BJ (cell line): ENCODE data around the gene PPDPF. TPM values are rescaled to one million over a fixed set of nuclear protein-coding genes. Genes with fewer than 3 reads are reported as not detected.
"Not testable (repeated sequence)": the region's sequence is repeated elsewhere in the genome, so short reads cannot be mapped to it uniquely, and the experiment has no call there.

Experiments used
- CTCF ChIA-PET: fragments of 350-600 bp; formaldehyde crosslinking; extraction: SDS; loops from one replicate; lab custom pipeline; 2021; ENCODE audit warnings: antibody characterized with exemption, inconsistent platforms; lab: Yijun Ruan, JAX
- POLR2A ChIA-PET: fragments of 300-600 bp; sonication (Branson Sonifier 250); formaldehyde crosslinking; extraction: SDS; loops from one replicate; lab custom pipeline; 2021; ENCODE audit warnings: antibody characterized with exemption; lab: Charles Lee
- DNase-seq: peaks from one replicate; pipeline ENCODE4 v3.0.0-alpha.2; 2011; ENCODE audit warnings: low read depth
- H3K27me3 ChIP-seq: 2 replicates; pipeline ENCODE4 v1.6.0; 2011; ENCODE audit warnings: low read length; ENCODE audit not compliant: control insufficient read depth, insufficient read depth
- H3K36me3 ChIP-seq: 2 replicates; pipeline ENCODE4 v1.5.1; 2011; ENCODE audit warnings: low read length; ENCODE audit not compliant: control insufficient read depth, insufficient read depth
- H3K4me3 ChIP-seq: 2 replicates; pipeline ENCODE4 v1.5.1; 2011; ENCODE audit warnings: low read depth, mild to moderate bottlenecking, control low read depth, low read length
- CTCF ChIP-seq: IDR thresholded peaks from 2 replicates; pipeline ENCODE4 v1.5.1; 2011; ENCODE audit warnings: low read depth, mild to moderate bottlenecking, control low read depth, inconsistent platforms, low read length, moderate library complexity; ENCODE audit not compliant: insufficient read depth
- polyA plus RNA-seq: library from polyadenylated mRNA; depleted of rRNA; stranded (reverse); fragments of >200 nt; gene quantifications from 2 replicates; pipeline ENCODE4 v1.2.3, GENCODE V29; 2011

PPDPF gene
- polyA plus RNA-seq, 1 experiment = 26.9 TPM

GRCh38 chr20:63477944-63478343 lies 42.6 kb upstream of the PPDPF start:
- Histone ChIP-seq H3K4me3 (no peak overlapping the region), H3K27me3 (peaks cover 29% of the 10 kb centered on the region), H3K36me3 (no peaks in the 10 kb centered on the region)
- ChIA-PET CTCF (interaction anchor here (0.9 kb wide), 1 partner anchor 20 kb away, joined by 3 read pairs; no protein-coding TSS in a partner anchor), POLR2A (no interaction called here)
- no peak for TF ChIP-seq CTCF
- no peak for DNase-seq

GRCh38 chr20:63478346-63479302 lies 41.9 kb upstream of the PPDPF start:
- H3K36me3 ChIP-seq = no peaks in the 10 kb centered on the region
- TF ChIP-seq CTCF = no peak
- no peak for DNase-seq
- peaks cover 24% of the 10 kb centered on the region for H3K27me3 ChIP-seq
- ChIA-PET POLR2A (no interaction called here), CTCF (interaction anchor here (1.1 kb wide), 1 partner anchor 297 kb away, joined by 3 read pairs; no protein-coding TSS in a partner anchor)
- H3K4me3 ChIP-seq = no peak overlapping the region

GRCh38 chr20:63479695-63480419 lies 40.7 kb upstream of the PPDPF start:
- CTCF ChIA-PET, H3K4me3 ChIP-seq, DNase-seq, H3K36me3 ChIP-seq, POLR2A ChIA-PET: not testable (repeated sequence)
- H3K27me3 ChIP-seq = peaks cover 13% of the 10 kb centered on the region

DNA sequence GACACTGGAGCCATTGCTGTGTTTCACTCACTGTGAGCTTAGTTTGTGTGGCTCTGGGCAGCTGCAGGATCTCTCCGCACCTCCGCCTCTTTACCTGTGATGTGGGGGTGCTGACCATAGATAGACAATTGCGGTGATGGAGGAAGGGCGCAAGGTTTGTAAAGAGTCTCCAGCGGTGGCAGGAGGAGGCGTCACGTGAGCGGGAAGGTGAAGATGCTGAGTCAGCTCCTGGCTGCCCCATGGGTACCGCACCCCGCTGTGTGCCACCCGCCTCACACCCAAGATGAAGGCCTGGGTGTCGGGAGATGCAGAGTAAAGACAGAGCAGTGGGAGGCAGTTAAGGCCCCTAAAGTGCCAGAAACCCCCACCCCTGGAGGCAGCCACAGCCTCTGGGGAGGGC lies 39.1 kb upstream of the PPDPF start:
- peaks cover 9% of the 10 kb centered on the region for H3K27me3 ChIP-seq
- CTCF ChIA-PET = interaction anchor here (1.2 kb wide), 1 partner anchor 15 kb away, joined by 4 read pairs; no protein-coding TSS in a partner anchor
- TF ChIP-seq CTCF = no peak
- H3K4me3 ChIP-seq = no peak overlapping the region
- no peak for DNase-seq
- H3K36me3 ChIP-seq = no peaks in the 10 kb centered on the region
- POLR2A ChIA-PET = no interaction called here

GRCh38 chr20:63482021-63482587 lies 38.5 kb upstream of the PPDPF start:
- Histone ChIP-seq H3K4me3 (no peak overlapping the region), H3K36me3 (no peaks in the 10 kb centered on the region), H3K27me3 (peaks cover 9% of the 10 kb centered on the region)
- POLR2A ChIA-PET = no interaction called here
- no peak for TF ChIP-seq CTCF
- DNase-seq = no peak
- CTCF ChIA-PET = interaction anchor here (1.2 kb wide), 1 partner anchor 15 kb away, joined by 4 read pairs; no protein-coding TSS in a partner anchor
